ENCODE data around the gene FUZ.

The FUZ gene

GRCh38 chr19:49857061-49857837, 44.2 kb upstream of the FUZ start:
- H3K4me1 ChIP-seq (ENCODE audit: control insufficient read depth in 5 of 5, insufficient read depth in 5 of 5, low read length in 5 of 5): peaks cover 3 to 33% (median 20%) of the 10 kb centered on the region in 5 donors
- peaks cover 0 to 77% (median 67%) of the 10 kb centered on the region in 5 donors for H3K36me3 ChIP-seq (ENCODE audit: control insufficient read depth in 5 of 5, insufficient read depth in 5 of 5, low read length in 5 of 5)
- no peak overlapping the region for H3K4me3 ChIP-seq (ENCODE audit: low read depth in 1 of 5, low read length in 5 of 5)
- H3K27ac ChIP-seq (ENCODE audit: low read depth, low read length): no peak overlapping the region
- H3K9ac ChIP-seq (ENCODE audit: low read length in 5 of 5): no peak overlapping the region
- H3K9me3 ChIP-seq (ENCODE audit: control insufficient read depth in 5 of 5, low read length in 5 of 5): no peaks in the 10 kb centered on the region
- H3K27me3 ChIP-seq (ENCODE audit: control insufficient read depth in 5 of 5, insufficient read depth in 4 of 5, low read length in 5 of 5): no peaks in the 10 kb centered on the region

GRCh38 chr19:49856574-49857021, 43.5 kb upstream of the FUZ start:
- no peak overlapping the region for H3K27ac ChIP-seq (ENCODE audit: low read depth, low read length)
- H3K4me1 ChIP-seq (ENCODE audit: control insufficient read depth in 5 of 5, insufficient read depth in 5 of 5, low read length in 5 of 5): peaks cover 6 to 39% (median 25%) of the 10 kb centered on the region in 5 donors
- H3K9ac ChIP-seq (ENCODE audit: low read length in 5 of 5): no peak overlapping the region
- no peaks in the 10 kb centered on the region for H3K9me3 ChIP-seq (ENCODE audit: control insufficient read depth in 5 of 5, low read length in 5 of 5)
- H3K27me3 ChIP-seq (ENCODE audit: control insufficient read depth in 5 of 5, insufficient read depth in 4 of 5, low read length in 5 of 5): no peaks in the 10 kb centered on the region
- no peak overlapping the region for H3K4me3 ChIP-seq (ENCODE audit: low read depth in 1 of 5, low read length in 5 of 5)
- H3K36me3 ChIP-seq (ENCODE audit: control insufficient read depth in 5 of 5, insufficient read depth in 5 of 5, low read length in 5 of 5): peaks cover 0 to 72% (median 63%) of the 10 kb centered on the region in 5 donors

DNA sequence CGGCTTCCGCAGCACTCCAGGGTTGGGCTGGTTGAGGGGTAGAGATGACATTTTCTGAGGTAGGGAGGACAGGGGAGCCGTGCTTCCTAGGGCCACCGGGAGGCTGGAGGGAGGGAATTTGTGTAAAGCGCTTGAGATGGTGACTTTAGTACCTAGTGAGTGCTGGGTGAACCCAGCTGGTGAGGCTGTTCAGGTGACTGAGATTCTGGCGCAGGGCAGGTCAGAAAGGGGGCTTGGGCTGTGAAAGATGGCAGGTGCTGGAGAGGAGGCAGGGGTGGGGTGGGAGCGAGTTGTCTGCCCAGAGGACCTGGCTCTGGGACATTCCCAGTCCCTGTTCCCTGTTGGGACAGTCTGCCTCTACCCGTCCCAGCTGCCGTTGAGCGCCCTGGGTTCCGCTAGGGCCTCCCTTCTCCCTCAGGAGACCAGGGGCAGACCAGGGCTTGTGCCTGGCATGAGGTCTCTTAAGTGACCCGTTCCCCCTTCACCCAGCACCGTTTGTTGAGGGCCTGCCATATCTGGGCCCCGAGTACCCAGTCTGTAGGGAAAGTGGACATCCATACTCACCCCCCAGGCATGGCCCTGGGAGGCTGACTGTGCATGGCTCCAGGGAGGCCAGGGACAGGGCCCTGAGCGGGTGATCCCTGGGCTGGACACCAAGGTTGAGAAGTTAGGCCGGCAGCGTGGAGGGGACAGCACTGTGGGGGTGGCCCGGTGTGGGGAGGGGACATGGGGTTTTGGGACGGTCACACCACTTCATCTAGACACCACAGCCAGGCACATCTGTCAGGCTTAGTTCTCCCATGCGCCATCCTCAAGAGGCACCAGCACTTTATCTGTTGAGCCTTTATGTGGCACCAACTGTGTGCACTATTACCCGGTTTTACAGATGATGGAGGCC, 42.8 kb upstream of the FUZ start:
- Histone ChIP-seq H3K4me3 (ENCODE audit: low read depth in 1 of 5, low read length in 5 of 5) (no peak overlapping the region), H3K4me1 (ENCODE audit: control insufficient read depth in 5 of 5, insufficient read depth in 5 of 5, low read length in 5 of 5) (peaks cover 6 to 37% (median 24%) of the 10 kb centered on the region in 5 donors), H3K27ac (ENCODE audit: low read depth, low read length) (no peak overlapping the region), H3K9ac (ENCODE audit: low read length in 5 of 5) (no peak overlapping the region), H3K27me3 (ENCODE audit: control insufficient read depth in 5 of 5, insufficient read depth in 4 of 5, low read length in 5 of 5) (no peaks in the 10 kb centered on the region), H3K36me3 (ENCODE audit: control insufficient read depth in 5 of 5, insufficient read depth in 5 of 5, low read length in 5 of 5) (peaks cover 0 to 67% (median 58%) of the 10 kb centered on the region in 5 donors), H3K9me3 (ENCODE audit: control insufficient read depth in 5 of 5, low read length in 5 of 5) (no peaks in the 10 kb centered on the region)

- Histone ChIP-seq H3K27me3 (ENCODE audit: control insufficient read depth in 5 of 5, insufficient read depth in 4 of 5, low read length in 5 of 5) (no peaks in the 10 kb centered on the region), H3K9ac (ENCODE audit: low read length in 5 of 5) (no peak overlapping the region), H3K36me3 (ENCODE audit: control insufficient read depth in 5 of 5, insufficient read depth in 5 of 5, low read length in 5 of 5) (peaks cover 0 to 61% (median 53%) of the 10 kb centered on the region in 5 donors), H3K4me3 (ENCODE audit: low read depth in 1 of 5, low read length in 5 of 5) (no peak overlapping the region), H3K9me3 (ENCODE audit: control insufficient read depth in 5 of 5, low read length in 5 of 5) (no peaks in the 10 kb centered on the region), H3K4me1 (ENCODE audit: control insufficient read depth in 5 of 5, insufficient read depth in 5 of 5, low read length in 5 of 5) (peaks cover 6 to 33% (median 23%) of the 10 kb centered on the region in 5 donors), H3K27ac (ENCODE audit: low read depth, low read length) (no peak overlapping the region)
These were observed 42.2 kb upstream of the FUZ start for GRCh38 chr19:49855277-49855675.

GRCh38 chr19:49854378-49855263, 41.5 kb upstream of the FUZ start:
- Histone ChIP-seq H3K27me3 (ENCODE audit: control insufficient read depth in 5 of 5, insufficient read depth in 4 of 5, low read length in 5 of 5) (no peaks in the 10 kb centered on the region), H3K4me1 (ENCODE audit: control insufficient read depth in 5 of 5, insufficient read depth in 5 of 5, low read length in 5 of 5) (peaks cover 6 to 39% (median 27%) of the 10 kb centered on the region in 5 donors), H3K4me3 (ENCODE audit: low read depth in 1 of 5, low read length in 5 of 5) (no peak overlapping the region), H3K27ac (ENCODE audit: low read depth, low read length) (no peak overlapping the region), H3K36me3 (ENCODE audit: control insufficient read depth in 5 of 5, insufficient read depth in 5 of 5, low read length in 5 of 5) (peaks cover 0 to 54% (median 46%) of the 10 kb centered on the region in 5 donors), H3K9ac (ENCODE audit: low read length in 5 of 5) (no peak overlapping the region), H3K9me3 (ENCODE audit: control insufficient read depth in 5 of 5, low read length in 5 of 5) (peaks cover 0 to 2% (median 0%) of the 10 kb centered on the region in 5 donors)

DNA sequence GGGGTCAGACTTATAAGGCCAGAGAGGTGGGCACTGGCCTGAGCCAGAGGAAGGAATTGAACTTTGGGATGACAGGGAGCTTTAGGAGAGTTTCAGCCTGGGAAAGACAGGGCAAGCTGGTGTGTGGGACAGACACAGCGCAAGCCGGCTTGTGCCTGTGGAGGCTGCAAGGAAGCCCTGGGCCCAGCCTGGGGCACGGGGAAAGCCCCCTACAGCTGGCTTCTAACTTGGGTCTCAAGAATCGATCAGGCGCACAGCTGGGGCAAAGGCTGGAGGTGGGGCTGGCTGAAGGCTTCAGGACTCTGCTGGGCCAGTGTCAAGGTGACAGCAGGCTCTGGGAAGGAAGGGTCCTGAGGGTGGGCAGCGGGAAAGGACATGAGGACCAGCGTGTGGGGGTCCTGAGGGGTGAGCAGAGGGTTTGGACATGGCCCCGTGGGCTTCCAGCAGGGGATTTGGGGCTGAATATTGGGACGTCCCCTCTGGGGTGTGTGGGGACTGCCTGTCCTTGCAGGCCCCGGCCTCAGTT, 40.8 kb upstream of the FUZ start:
- H3K27ac ChIP-seq (ENCODE audit: low read depth, low read length): peak overlapping the region; percentile 16
- peaks cover 0 to 7% (median 3%) of the 10 kb centered on the region in 5 donors for H3K9me3 ChIP-seq (ENCODE audit: control insufficient read depth in 5 of 5, low read length in 5 of 5)
- H3K4me3 ChIP-seq (ENCODE audit: low read depth in 1 of 5, low read length in 5 of 5): no peak overlapping the region
- peaks cover 0 to 48% (median 43%) of the 10 kb centered on the region in 5 donors for H3K36me3 ChIP-seq (ENCODE audit: control insufficient read depth in 5 of 5, insufficient read depth in 5 of 5, low read length in 5 of 5)
- no peaks in the 10 kb centered on the region for H3K27me3 ChIP-seq (ENCODE audit: control insufficient read depth in 5 of 5, insufficient read depth in 4 of 5, low read length in 5 of 5)
- peaks cover 6 to 39% (median 27%) of the 10 kb centered on the region in 5 donors for H3K4me1 ChIP-seq (ENCODE audit: control insufficient read depth in 5 of 5, insufficient read depth in 5 of 5, low read length in 5 of 5)
- peak overlapping the region in 1 of 5 donors; percentile 35 for H3K9ac ChIP-seq (ENCODE audit: low read length in 5 of 5)

GRCh38 chr19:49852631-49853126, 39.6 kb upstream of the FUZ start:
- Histone ChIP-seq H3K9me3 (ENCODE audit: control insufficient read depth in 5 of 5, low read length in 5 of 5) (peaks cover 0 to 7% (median 3%) of the 10 kb centered on the region in 5 donors), H3K27me3 (ENCODE audit: control insufficient read depth in 5 of 5, insufficient read depth in 4 of 5, low read length in 5 of 5) (no peaks in the 10 kb centered on the region), H3K27ac (ENCODE audit: low read depth, low read length) (no peak overlapping the region), H3K9ac (ENCODE audit: low read length in 5 of 5) (peak overlapping the region in 2 of 5 donors; percentile 2 to 14), H3K36me3 (ENCODE audit: control insufficient read depth in 5 of 5, insufficient read depth in 5 of 5, low read length in 5 of 5) (peaks cover 0 to 36% (median 31%) of the 10 kb centered on the region in 5 donors), H3K4me1 (ENCODE audit: control insufficient read depth in 5 of 5, insufficient read depth in 5 of 5, low read length in 5 of 5) (peaks cover 6 to 39% (median 27%) of the 10 kb centered on the region in 5 donors), H3K4me3 (ENCODE audit: low read depth in 1 of 5, low read length in 5 of 5) (peak overlapping the region; percentile 68 to 95 (median 81))

DNA sequence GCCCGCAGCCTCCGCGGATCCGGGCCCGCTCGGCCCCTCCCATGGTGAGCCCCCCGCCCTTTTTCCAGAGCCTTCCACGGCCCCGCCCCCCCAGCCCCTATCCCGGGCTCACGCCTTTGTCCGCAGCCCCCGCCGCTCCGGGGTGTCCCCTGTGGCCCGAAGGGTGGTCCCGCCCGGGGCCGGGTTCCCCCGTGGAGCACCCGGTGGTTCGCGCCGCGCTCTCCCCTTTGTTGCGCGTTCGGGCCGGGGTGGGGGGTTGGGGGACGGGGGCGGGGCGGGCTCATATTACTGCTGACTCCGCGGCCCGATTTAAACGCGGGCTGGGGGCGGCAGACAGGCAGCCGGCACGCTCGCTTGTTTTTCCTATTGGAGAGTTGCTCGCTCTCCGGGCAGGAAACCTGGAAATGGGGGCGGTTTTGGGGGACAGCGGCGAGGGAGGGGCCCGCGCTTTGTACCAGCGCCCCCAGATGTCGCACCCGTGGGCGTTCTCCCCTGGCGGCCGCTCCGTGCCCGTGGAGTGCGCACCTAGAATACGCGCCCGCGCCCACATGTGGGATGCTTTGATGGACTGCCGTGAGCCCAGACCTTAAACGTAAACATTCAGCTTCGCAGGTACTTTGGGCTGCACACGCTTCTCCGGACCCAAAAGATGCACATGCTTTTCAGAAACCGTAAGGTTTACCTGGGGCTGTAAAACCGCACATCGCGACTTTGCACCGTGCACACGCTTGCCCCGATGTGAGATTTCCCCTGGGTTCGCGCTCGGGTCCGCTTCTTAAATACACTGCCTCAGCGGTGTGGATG, 38.6 kb upstream of the FUZ start:
- peaks cover 0 to 25% (median 22%) of the 10 kb centered on the region in 5 donors for H3K36me3 ChIP-seq (ENCODE audit: control insufficient read depth in 5 of 5, insufficient read depth in 5 of 5, low read length in 5 of 5)
- no peaks in the 10 kb centered on the region for H3K27me3 ChIP-seq (ENCODE audit: control insufficient read depth in 5 of 5, insufficient read depth in 4 of 5, low read length in 5 of 5)
- peak overlapping the region; percentile 14 to 99 (median 62) for H3K9ac ChIP-seq (ENCODE audit: low read length in 5 of 5)
- H3K4me1 ChIP-seq (ENCODE audit: control insufficient read depth in 5 of 5, insufficient read depth in 5 of 5, low read length in 5 of 5): peaks cover 6 to 39% (median 27%) of the 10 kb centered on the region in 5 donors
- peaks cover 0 to 7% (median 3%) of the 10 kb centered on the region in 5 donors for H3K9me3 ChIP-seq (ENCODE audit: control insufficient read depth in 5 of 5, low read length in 5 of 5)
- H3K27ac ChIP-seq (ENCODE audit: low read depth, low read length): peak overlapping the region; percentile 30
- peak overlapping the region; percentile 73 to 95 (median 84) for H3K4me3 ChIP-seq (ENCODE audit: low read depth in 1 of 5, low read length in 5 of 5)
